GM12892 (cell line): ENCODE results near the gene PTRH2.

Experiments
- POLR2A ChIP-seq: IDR thresholded peaks from 2 replicates; pipeline ENCODE4 v1.6.1; 2011; ENCODE audit warnings: low read depth, low read length, control low read depth
- POLR2AphosphoS5 ChIP-seq: IDR thresholded peaks from 2 replicates; pipeline ENCODE4 v1.6.1; 2011; ENCODE audit warnings: low read depth, low read length, control low read depth
- TAF1 ChIP-seq: IDR thresholded peaks from 2 replicates; pipeline ENCODE4 v1.6.1; 2011; ENCODE audit warnings: low read depth, mild to moderate bottlenecking, control low read depth, low read length, borderline replicate concordance

DNA sequence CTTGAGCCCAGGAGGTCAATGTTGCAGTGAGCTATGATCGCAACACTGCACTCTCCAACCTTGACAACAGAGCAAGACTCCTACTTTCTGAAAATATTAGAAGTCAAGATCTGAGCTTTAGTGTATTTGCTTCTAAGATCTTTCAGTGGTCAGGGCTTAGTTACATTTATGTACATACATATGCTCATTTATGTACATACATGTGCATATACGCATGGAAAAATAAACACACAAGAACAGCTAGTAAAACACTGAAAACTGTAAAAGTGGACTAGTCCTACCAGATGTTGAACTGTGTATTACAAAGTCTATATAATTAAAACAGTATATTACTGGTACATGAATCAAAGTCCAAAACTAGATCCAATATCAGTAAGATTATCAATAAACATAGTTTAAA lies 28.3 kb downstream of the PTRH2 start:
- no peak for TF ChIP-seq TAF1
- no peak for TF ChIP-seq POLR2A
- TF ChIP-seq POLR2AphosphoS5 = no peak
